Upper lobe of left lung (tissue), 4 donors: ENCODE results near the gene BDKRB1.

Experiments
- EP300 ChIP-seq, 4 donors: sonication (generic); formaldehyde crosslinking; IDR thresholded peaks; one replicate each; pipeline ENCODE4 v1.5.1; 2017; ENCODE audit warnings: antibody characterized with exemption in 4 of 4, control low read depth in 2 of 4
- POLR2AphosphoS5 ChIP-seq, 2 donors: sonication (generic); formaldehyde crosslinking; IDR thresholded peaks; one replicate each; pipeline ENCODE4 v1.5.1; 2017; ENCODE audit warnings: antibody characterized with exemption in 2 of 2
- TF ChIP-seq, protein P1 (sequence below), 6 experiments: fragments of 450-650 bp in 4 of 6; fragments of 200-600 bp in 2 of 6; sonication (generic) in 2 of 6; IDR thresholded peaks; one replicate each; pipeline ENCODE4 v1.5.1; 2016 to 2019; ENCODE audit warnings: antibody characterized with exemption in 6 of 6

DNA sequence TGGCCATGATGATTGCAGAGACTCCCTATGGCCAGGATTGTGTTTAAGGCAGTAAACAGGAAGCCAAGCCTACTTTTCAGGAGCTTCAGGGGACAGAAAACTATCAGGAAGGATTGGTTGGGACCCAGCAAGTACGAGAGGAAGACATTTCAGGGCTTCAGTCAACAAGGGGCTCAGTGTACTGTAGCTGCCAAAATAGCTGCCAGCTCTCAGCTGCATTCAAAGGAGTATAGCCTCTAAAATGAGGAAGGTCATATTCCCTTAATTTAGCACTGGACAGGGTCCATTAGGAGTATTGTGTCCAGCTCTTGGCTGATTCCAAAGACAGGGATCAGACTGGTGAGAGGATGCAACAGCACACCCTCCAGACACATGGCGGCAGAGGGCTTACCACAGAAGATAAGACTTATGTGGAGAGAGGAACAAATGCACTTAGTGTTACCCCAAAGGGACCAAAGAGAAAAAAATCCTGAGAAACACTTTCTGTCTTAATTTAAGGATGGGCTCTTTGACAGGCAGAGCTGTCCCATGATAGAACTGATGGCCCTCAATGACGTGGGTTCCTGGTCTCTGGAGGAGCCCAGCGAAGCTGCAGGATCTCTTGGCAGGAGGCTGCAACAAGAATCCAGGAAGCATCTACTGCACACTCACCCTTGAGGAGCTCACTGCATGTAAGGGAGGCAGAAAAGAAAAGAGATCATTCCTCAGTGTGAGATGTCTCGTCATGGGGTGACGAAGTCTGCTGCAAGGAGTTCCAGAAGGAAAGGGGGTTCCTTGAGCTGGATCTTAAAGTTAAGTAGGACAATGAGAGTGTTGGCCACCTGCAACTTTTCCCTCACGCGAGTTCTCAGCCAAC, 14.8 kb downstream of the BDKRB1 start:
- TF ChIP-seq, protein P1, sequence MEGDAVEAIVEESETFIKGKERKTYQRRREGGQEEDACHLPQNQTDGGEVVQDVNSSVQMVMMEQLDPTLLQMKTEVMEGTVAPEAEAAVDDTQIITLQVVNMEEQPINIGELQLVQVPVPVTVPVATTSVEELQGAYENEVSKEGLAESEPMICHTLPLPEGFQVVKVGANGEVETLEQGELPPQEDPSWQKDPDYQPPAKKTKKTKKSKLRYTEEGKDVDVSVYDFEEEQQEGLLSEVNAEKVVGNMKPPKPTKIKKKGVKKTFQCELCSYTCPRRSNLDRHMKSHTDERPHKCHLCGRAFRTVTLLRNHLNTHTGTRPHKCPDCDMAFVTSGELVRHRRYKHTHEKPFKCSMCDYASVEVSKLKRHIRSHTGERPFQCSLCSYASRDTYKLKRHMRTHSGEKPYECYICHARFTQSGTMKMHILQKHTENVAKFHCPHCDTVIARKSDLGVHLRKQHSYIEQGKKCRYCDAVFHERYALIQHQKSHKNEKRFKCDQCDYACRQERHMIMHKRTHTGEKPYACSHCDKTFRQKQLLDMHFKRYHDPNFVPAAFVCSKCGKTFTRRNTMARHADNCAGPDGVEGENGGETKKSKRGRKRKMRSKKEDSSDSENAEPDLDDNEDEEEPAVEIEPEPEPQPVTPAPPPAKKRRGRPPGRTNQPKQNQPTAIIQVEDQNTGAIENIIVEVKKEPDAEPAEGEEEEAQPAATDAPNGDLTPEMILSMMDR (IDR thresholded peaks at IDR 0.05) = no peak
- TF ChIP-seq EP300 (IDR thresholded peaks at IDR 0.05) = no peak
- no peak for TF ChIP-seq POLR2AphosphoS5 (IDR thresholded peaks at IDR 0.05)
